ENCODE results near the gene CCDC47. TPM values are rescaled to one million over a fixed set of nuclear protein-coding genes. Genes with fewer than 3 reads are reported as not detected.

The CCDC47 gene
- total RNA-seq, 1 experiment from 2014 or later: 28.0 TPM

- Histone ChIP-seq H3K4me1 (ENCODE audit: low read length) (no peaks in the 10 kb centered on the region), H3K79me2 (ENCODE audit: low read length) (peaks cover 91% of the 10 kb centered on the region), H3K4me2 (ENCODE audit: low read depth, low read length, poor library complexity, severe bottlenecking) (no peak overlapping the region), H3K27ac (ENCODE audit: low read length) (no peak overlapping the region), H2AFZ (ENCODE audit: low read length) (no peak overlapping the region), H3K9ac (ENCODE audit: low read length) (no peak overlapping the region), H3K9me3 (ENCODE audit: low read length) (no peaks in the 10 kb centered on the region), H3K9me2 (replicated peaks; ENCODE audit: insufficient read depth, low read length) (no peaks in the 10 kb centered on the region), H4K20me1 (ENCODE audit: insufficient read depth, low read depth, low read length) (0 out of 2 replicates have a peak, but pooled peaks cover 4% of the 10 kb centered on the region), H3K4me3 (ENCODE audit: low read length) (no peak overlapping the region), H3K36me3 (ENCODE audit: insufficient read depth, low read length) (peaks cover 75% of the 10 kb centered on the region), H3K27me3 (ENCODE audit: low read length) (no peaks in the 10 kb centered on the region)
- no peak for DNase-seq
Observed at GRCh38 chr17:63792055-63792729, 18.8 kb upstream of the CCDC47 start.

GRCh38 chr17:63790057-63790456 is 16.7 kb upstream of the CCDC47 start:
- no peak overlapping the region for H3K4me2 ChIP-seq (ENCODE audit: low read depth, low read length, poor library complexity, severe bottlenecking)
- no peaks in the 10 kb centered on the region for H3K9me2 ChIP-seq (replicated peaks; ENCODE audit: insufficient read depth, low read length)
- no peak overlapping the region for H3K9ac ChIP-seq (ENCODE audit: low read length)
- H4K20me1 ChIP-seq (ENCODE audit: insufficient read depth, low read depth, low read length): peaks cover 16% of the 10 kb centered on the region
- peaks cover 93% of the 10 kb centered on the region for H3K79me2 ChIP-seq (ENCODE audit: low read length)
- H3K9me3 ChIP-seq (ENCODE audit: low read length): no peaks in the 10 kb centered on the region
- no peaks in the 10 kb centered on the region for H3K27me3 ChIP-seq (ENCODE audit: low read length)
- DNase-seq: no peak
- no peak overlapping the region for H2AFZ ChIP-seq (ENCODE audit: low read length)
- no peaks in the 10 kb centered on the region for H3K4me1 ChIP-seq (ENCODE audit: low read length)
- peaks cover 74% of the 10 kb centered on the region for H3K36me3 ChIP-seq (ENCODE audit: insufficient read depth, low read length)
- H3K4me3 ChIP-seq (ENCODE audit: low read length): no peak overlapping the region
- H3K27ac ChIP-seq (ENCODE audit: low read length): no peak overlapping the region

DNA sequence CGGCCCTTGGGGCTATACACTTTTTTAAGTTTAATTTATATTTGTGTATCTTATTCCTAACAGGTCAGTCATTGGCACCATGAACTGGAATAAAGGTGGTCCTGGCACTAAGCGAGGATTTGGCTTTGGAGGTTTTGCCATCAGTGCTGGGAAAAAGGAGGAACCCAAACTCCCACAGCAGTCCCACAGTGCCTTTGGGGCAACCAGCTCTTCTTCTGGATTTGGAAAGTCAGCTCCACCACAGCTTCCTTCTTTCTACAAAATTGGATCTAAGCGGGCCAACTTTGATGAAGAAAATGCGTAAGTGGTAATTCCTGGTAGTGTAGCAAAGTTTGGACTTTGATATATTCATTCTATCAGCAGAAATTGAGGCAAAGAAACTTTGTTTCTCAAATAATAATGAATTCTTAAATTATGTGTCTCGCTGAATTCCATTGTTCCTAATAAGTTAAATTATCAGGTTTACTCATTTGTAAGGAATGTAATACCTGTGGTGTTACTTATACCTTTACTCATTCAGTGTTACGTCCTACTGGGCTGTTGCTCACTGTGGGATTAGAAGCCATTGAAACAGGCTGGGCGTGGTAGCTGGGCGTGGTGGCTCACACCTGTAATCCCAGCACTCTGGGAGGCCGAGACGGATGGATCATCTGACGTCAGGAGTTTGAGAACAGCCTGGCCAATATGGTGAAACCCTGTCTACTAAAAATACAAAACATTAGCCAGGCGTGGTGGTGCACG is 13.7 kb upstream of the CCDC47 start:
- Histone ChIP-seq H2AFZ (ENCODE audit: low read length) (no peak overlapping the region), H3K4me2 (ENCODE audit: low read depth, low read length, poor library complexity, severe bottlenecking) (no peak overlapping the region), H3K36me3 (ENCODE audit: insufficient read depth, low read length) (peaks cover 69% of the 10 kb centered on the region)

DNA sequence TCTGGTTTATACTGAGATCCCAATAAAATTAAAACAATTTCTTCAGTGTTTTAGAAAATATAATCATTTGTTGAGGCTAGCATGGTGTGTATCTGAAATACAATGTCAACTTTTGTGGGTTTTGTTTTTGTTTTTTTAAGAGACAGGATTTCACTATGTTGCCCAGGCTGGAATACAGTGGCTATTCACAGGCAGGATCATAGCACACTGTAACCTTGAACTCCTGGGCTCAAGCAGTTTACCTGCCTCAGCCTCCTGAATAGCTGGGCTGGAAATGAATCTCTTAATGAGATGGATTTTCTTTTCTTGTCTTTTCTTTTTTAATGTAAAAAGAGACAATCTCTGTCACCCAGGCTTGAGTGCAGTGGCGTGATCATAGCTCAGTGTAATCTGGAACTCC is 12.7 kb upstream of the CCDC47 start:
- Histone ChIP-seq H3K79me2 (ENCODE audit: low read length) (peaks cover 96% of the 10 kb centered on the region), H3K4me1 (ENCODE audit: low read length) (peaks cover 14% of the 10 kb centered on the region), H3K9me3 (ENCODE audit: low read length) (no peaks in the 10 kb centered on the region), H4K20me1 (ENCODE audit: insufficient read depth, low read depth, low read length) (peaks cover 39% of the 10 kb centered on the region), H3K9me2 (replicated peaks; ENCODE audit: insufficient read depth, low read length) (no peaks in the 10 kb centered on the region), H3K27me3 (ENCODE audit: low read length) (no peaks in the 10 kb centered on the region), H2AFZ (ENCODE audit: low read length) (no peak overlapping the region), H3K4me2 (ENCODE audit: low read depth, low read length, poor library complexity, severe bottlenecking) (no peak overlapping the region), H3K4me3 (ENCODE audit: low read length) (no peak overlapping the region), H3K27ac (ENCODE audit: low read length) (no peak overlapping the region), H3K9ac (ENCODE audit: low read length) (no peak overlapping the region), H3K36me3 (ENCODE audit: insufficient read depth, low read length) (peaks cover 60% of the 10 kb centered on the region)
- no peak for DNase-seq

More for the DNA sequence above, 13.7 kb upstream of the CCDC47 start:
- Histone ChIP-seq H4K20me1 (ENCODE audit: insufficient read depth, low read depth, low read length) (peaks cover 37% of the 10 kb centered on the region), H3K9ac (ENCODE audit: low read length) (no peak overlapping the region), H3K4me3 (ENCODE audit: low read length) (no peak overlapping the region), H3K4me1 (ENCODE audit: low read length) (peaks cover 7% of the 10 kb centered on the region), H3K9me2 (replicated peaks; ENCODE audit: insufficient read depth, low read length) (no peaks in the 10 kb centered on the region), H3K9me3 (ENCODE audit: low read length) (no peaks in the 10 kb centered on the region), H3K79me2 (ENCODE audit: low read length) (peaks cover 98% of the 10 kb centered on the region), H3K27ac (ENCODE audit: low read length) (no peak overlapping the region), H3K27me3 (ENCODE audit: low read length) (no peaks in the 10 kb centered on the region)
- no peak for DNase-seq

DNA sequence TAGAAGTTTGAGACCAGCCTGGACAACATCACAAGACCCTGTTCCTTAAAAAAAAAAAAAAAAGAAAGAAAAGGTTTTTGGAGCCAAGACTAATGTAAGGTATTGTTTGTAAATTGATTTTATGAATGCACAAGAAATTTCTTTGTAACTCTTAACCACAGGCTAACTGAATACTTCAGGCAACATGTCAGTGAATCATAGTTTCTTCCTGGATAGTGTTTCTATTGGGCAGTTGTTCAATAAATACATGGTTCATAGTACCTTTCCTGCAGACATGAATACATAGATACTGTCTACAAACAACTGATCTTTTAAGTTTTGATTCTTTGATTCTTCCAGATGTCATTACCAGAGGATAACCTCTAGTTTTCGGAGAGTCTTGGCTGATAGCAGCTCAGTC is 12.2 kb upstream of the CCDC47 start:
- peaks cover 19% of the 10 kb centered on the region for H3K4me1 ChIP-seq (ENCODE audit: low read length)
- peaks cover 56% of the 10 kb centered on the region for H3K36me3 ChIP-seq (ENCODE audit: insufficient read depth, low read length)
- no peak overlapping the region for H2AFZ ChIP-seq (ENCODE audit: low read length)
- no peaks in the 10 kb centered on the region for H3K9me2 ChIP-seq (replicated peaks; ENCODE audit: insufficient read depth, low read length)
- H3K79me2 ChIP-seq (ENCODE audit: low read length): peaks cover 98% of the 10 kb centered on the region
- no peak overlapping the region for H3K4me2 ChIP-seq (ENCODE audit: low read depth, low read length, poor library complexity, severe bottlenecking)
- no peaks in the 10 kb centered on the region for H3K27me3 ChIP-seq (ENCODE audit: low read length)
- no peak overlapping the region for H3K4me3 ChIP-seq (ENCODE audit: low read length)
- H4K20me1 ChIP-seq (ENCODE audit: insufficient read depth, low read depth, low read length): peaks cover 44% of the 10 kb centered on the region
- no peak overlapping the region for H3K27ac ChIP-seq (ENCODE audit: low read length)
- DNase-seq: no peak
- no peaks in the 10 kb centered on the region for H3K9me3 ChIP-seq (ENCODE audit: low read length)
- H3K9ac ChIP-seq (ENCODE audit: low read length): no peak overlapping the region

GRCh38 chr17:63783522-63783921 is 10.1 kb upstream of the CCDC47 start:
- Histone ChIP-seq H3K79me2 (ENCODE audit: low read length) (peaks cover 98% of the 10 kb centered on the region), H3K9me2 (replicated peaks; ENCODE audit: insufficient read depth, low read length) (no peaks in the 10 kb centered on the region), H4K20me1 (ENCODE audit: insufficient read depth, low read depth, low read length) (peaks cover 57% of the 10 kb centered on the region), H3K36me3 (ENCODE audit: insufficient read depth, low read length) (peaks cover 56% of the 10 kb centered on the region; the same call in 1 of the 2 replicates), H3K4me1 (ENCODE audit: low read length) (peaks cover 27% of the 10 kb centered on the region), H3K9me3 (ENCODE audit: low read length) (no peaks in the 10 kb centered on the region), H3K4me3 (ENCODE audit: low read length) (no peak overlapping the region), H3K27ac (ENCODE audit: low read length) (no peak overlapping the region), H3K9ac (ENCODE audit: low read length) (no peak overlapping the region), H3K4me2 (ENCODE audit: low read depth, low read length, poor library complexity, severe bottlenecking) (no peak overlapping the region), H3K27me3 (ENCODE audit: low read length) (no peaks in the 10 kb centered on the region), H2AFZ (ENCODE audit: low read length) (no peak overlapping the region)
- no peak for DNase-seq

DNA sequence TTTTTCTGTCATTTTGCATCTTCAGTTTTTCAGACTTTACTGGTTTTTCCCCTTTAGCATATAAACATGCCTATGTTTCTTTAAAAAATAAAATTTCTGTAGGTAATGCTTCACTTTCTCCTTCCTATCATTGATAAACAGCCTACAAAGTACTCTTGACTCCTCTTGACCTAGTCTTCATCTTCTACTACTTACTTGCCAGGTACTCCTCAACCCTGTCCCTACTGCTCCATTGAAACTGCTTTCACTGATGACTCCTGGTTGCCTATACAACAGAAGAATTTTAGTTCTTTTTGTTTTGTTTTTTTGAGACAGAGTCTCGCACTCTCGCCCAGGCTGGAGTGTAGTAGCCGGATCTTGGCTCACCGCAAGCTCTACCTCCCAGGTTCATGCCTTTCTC is 7.5 kb upstream of the CCDC47 start:
- no peak overlapping the region for H3K9ac ChIP-seq (ENCODE audit: low read length)
- peaks cover 62% of the 10 kb centered on the region for H3K36me3 ChIP-seq (ENCODE audit: insufficient read depth, low read length)
- H4K20me1 ChIP-seq (ENCODE audit: insufficient read depth, low read depth, low read length): peaks cover 71% of the 10 kb centered on the region

GRCh38 chr17:63780507-63780906 is 7.1 kb upstream of the CCDC47 start:
- no peaks in the 10 kb centered on the region for H3K9me3 ChIP-seq (ENCODE audit: low read length)
- peaks cover 71% of the 10 kb centered on the region for H4K20me1 ChIP-seq (ENCODE audit: insufficient read depth, low read depth, low read length)
- no peaks in the 10 kb centered on the region for H3K27me3 ChIP-seq (ENCODE audit: low read length)
- H2AFZ ChIP-seq (ENCODE audit: low read length): no peak overlapping the region
- H3K9me2 ChIP-seq (replicated peaks; ENCODE audit: insufficient read depth, low read length): no peaks in the 10 kb centered on the region
- H3K9ac ChIP-seq (ENCODE audit: low read length): no peak overlapping the region
- no peak overlapping the region for H3K4me2 ChIP-seq (ENCODE audit: low read depth, low read length, poor library complexity, severe bottlenecking)
- no peak for DNase-seq
- H3K4me1 ChIP-seq (ENCODE audit: low read length): peaks cover 43% of the 10 kb centered on the region
- peaks cover 99% of the 10 kb centered on the region for H3K79me2 ChIP-seq (ENCODE audit: low read length)
- peaks cover 61% of the 10 kb centered on the region for H3K36me3 ChIP-seq (ENCODE audit: insufficient read depth, low read length)
- H3K27ac ChIP-seq (ENCODE audit: low read length): no peak overlapping the region
- H3K4me3 ChIP-seq (ENCODE audit: low read length): no peak overlapping the region

More for the DNA sequence above, 7.5 kb upstream of the CCDC47 start:
- H3K27me3 ChIP-seq (ENCODE audit: low read length): no peaks in the 10 kb centered on the region
- no peak overlapping the region for H2AFZ ChIP-seq (ENCODE audit: low read length)
- no peaks in the 10 kb centered on the region for H3K9me2 ChIP-seq (replicated peaks; ENCODE audit: insufficient read depth, low read length)
- H3K4me3 ChIP-seq (ENCODE audit: low read length): no peak overlapping the region
- H3K4me2 ChIP-seq (ENCODE audit: low read depth, low read length, poor library complexity, severe bottlenecking): no peak overlapping the region
- H3K27ac ChIP-seq (ENCODE audit: low read length): no peak overlapping the region
- no peaks in the 10 kb centered on the region for H3K9me3 ChIP-seq (ENCODE audit: low read length)
- peaks cover 39% of the 10 kb centered on the region for H3K4me1 ChIP-seq (ENCODE audit: low read length)
- peaks cover 99% of the 10 kb centered on the region for H3K79me2 ChIP-seq (ENCODE audit: low read length)
- DNase-seq: no peak
